ENCODE measurements around the gene LRRC1. TPM values are rescaled to one million over a fixed set of nuclear protein-coding genes. Genes with fewer than 3 reads are reported as not detected.
A peak's percentile ranks its signal among the peaks of the same experiment; 100 is the strongest.

LRRC1 gene
- total RNA-seq, 1 donor from 2014 or later: 36.2 TPM

GRCh38 chr6:53860511-53860910, 65.7 kb downstream of the LRRC1 start:
- H3K27me3 Mint-ChIP-seq: no peaks in the 10 kb centered on the region
- H3K36me3 Mint-ChIP-seq (ENCODE audit: insufficient read depth): peaks cover 5% of the 10 kb centered on the region
- peaks cover 23% of the 10 kb centered on the region for H3K4me1 Mint-ChIP-seq (ENCODE audit: low read depth)
- no peak overlapping the region for H3K4me3 Mint-ChIP-seq (ENCODE audit: low read depth)
- no peaks in the 10 kb centered on the region for H3K9me3 Mint-ChIP-seq (ENCODE audit: low read depth)
- H3K27ac Mint-ChIP-seq: no peak overlapping the region
- no peak for DNase-seq (ENCODE audit: low spot score, unreplicated experiment)
- no peak for TF ChIP-seq CTCF (IDR thresholded peaks at IDR 0.05; ENCODE audit: unreplicated experiment)

GRCh38 chr6:53861518-53861917, 66.7 kb downstream of the LRRC1 start:
- Mint-ChIP-seq H3K4me1 (ENCODE audit: low read depth) (peaks cover 14% of the 10 kb centered on the region), H3K27ac (peak overlapping the region; percentile 19), H3K27me3 (no peaks in the 10 kb centered on the region), H3K36me3 (ENCODE audit: insufficient read depth) (peaks cover 1% of the 10 kb centered on the region), H3K4me3 (ENCODE audit: low read depth) (no peak overlapping the region), H3K9me3 (ENCODE audit: low read depth) (no peaks in the 10 kb centered on the region)
- no peak for DNase-seq (ENCODE audit: low spot score, unreplicated experiment)
- no peak for TF ChIP-seq CTCF (IDR thresholded peaks at IDR 0.05; ENCODE audit: unreplicated experiment)

- DNase-seq (ENCODE audit: low spot score, unreplicated experiment): no peak
- Mint-ChIP-seq H3K9me3 (ENCODE audit: low read depth) (no peaks in the 10 kb centered on the region), H3K27me3 (no peaks in the 10 kb centered on the region), H3K36me3 (ENCODE audit: insufficient read depth) (peaks cover 4% of the 10 kb centered on the region), H3K27ac (no peak overlapping the region), H3K4me3 (ENCODE audit: low read depth) (no peak overlapping the region), H3K4me1 (ENCODE audit: low read depth) (peaks cover 7% of the 10 kb centered on the region)
- TF ChIP-seq CTCF (IDR thresholded peaks at IDR 0.05; ENCODE audit: unreplicated experiment): no peak
Measured at GRCh38 chr6:53862662-53863462, 68.1 kb downstream of the LRRC1 start.

- Mint-ChIP-seq H3K27me3 (no peaks in the 10 kb centered on the region), H3K4me1 (ENCODE audit: low read depth) (peaks cover 9% of the 10 kb centered on the region), H3K27ac (no peak overlapping the region), H3K9me3 (ENCODE audit: low read depth) (no peaks in the 10 kb centered on the region), H3K4me3 (ENCODE audit: low read depth) (no peak overlapping the region), H3K36me3 (ENCODE audit: insufficient read depth) (peaks cover 4% of the 10 kb centered on the region)
- TF ChIP-seq CTCF (IDR thresholded peaks at IDR 0.05; ENCODE audit: unreplicated experiment): no peak
- no peak for DNase-seq (ENCODE audit: low spot score, unreplicated experiment)
Measured at GRCh38 chr6:53864781-53865180, 70.0 kb downstream of the LRRC1 start.

GRCh38 chr6:53866226-53866625, 71.4 kb downstream of the LRRC1 start:
- Mint-ChIP-seq H3K36me3 (ENCODE audit: insufficient read depth) (peaks cover 11% of the 10 kb centered on the region), H3K4me3 (ENCODE audit: low read depth) (no peak overlapping the region), H3K4me1 (ENCODE audit: low read depth) (peaks cover 12% of the 10 kb centered on the region), H3K9me3 (ENCODE audit: low read depth) (peaks cover 2% of the 10 kb centered on the region), H3K27me3 (no peaks in the 10 kb centered on the region), H3K27ac (no peak overlapping the region)
- no peak for DNase-seq (ENCODE audit: low spot score, unreplicated experiment)
- no peak for TF ChIP-seq CTCF (IDR thresholded peaks at IDR 0.05; ENCODE audit: unreplicated experiment)

Measured in progenitor cell of endocrine pancreas (in vitro differentiated cells).